NCI-H146 treated with DMSO at 0.1 percent for 48 hours (cell line): ENCODE results near the gene PDGFRB.

ENCODE experiments used
- DNase-seq: peaks from one replicate; lab custom pipeline; 2025; ENCODE audit not compliant: unreplicated experiment; lab: John Stamatoyannopoulos, UW

The PDGFRB gene

DNA sequence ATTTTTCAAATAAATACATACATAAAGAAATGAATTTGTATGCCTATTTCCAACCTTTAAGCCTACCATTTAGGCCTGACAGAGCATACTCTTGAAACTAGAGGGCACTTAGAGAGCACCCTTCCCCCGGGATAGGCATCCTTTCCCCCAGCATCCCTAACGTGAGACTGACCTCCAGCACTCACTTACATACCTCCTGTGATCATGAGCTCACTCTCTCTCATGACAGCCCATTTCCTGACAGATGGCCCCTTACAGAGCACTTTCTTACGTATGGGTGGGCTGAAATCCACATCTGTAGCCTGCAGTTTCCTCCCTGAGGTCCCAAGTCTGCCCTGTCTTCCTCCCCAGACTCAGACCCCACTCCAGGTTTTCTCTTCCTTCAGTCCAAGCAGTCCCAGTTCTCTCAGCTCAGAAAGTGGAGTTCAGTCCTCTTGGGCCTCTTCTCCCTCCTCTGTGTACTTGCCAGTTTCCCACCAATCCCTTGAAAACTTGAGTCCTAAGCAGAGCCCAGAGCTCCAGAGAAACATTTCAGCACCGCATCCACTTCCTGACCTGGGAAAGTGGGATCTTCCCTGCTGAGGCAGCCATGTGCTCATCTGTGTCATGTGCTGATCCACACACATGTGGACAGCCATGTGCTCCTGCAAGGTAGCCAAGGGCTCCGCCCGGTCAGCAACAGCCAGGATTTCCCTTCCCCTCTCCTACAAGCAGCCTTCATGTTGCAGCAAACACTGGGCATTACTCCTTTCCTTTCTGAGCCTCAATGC lies 8.8 kb upstream of the PDGFRB start:
- no peak for DNase-seq

DNA sequence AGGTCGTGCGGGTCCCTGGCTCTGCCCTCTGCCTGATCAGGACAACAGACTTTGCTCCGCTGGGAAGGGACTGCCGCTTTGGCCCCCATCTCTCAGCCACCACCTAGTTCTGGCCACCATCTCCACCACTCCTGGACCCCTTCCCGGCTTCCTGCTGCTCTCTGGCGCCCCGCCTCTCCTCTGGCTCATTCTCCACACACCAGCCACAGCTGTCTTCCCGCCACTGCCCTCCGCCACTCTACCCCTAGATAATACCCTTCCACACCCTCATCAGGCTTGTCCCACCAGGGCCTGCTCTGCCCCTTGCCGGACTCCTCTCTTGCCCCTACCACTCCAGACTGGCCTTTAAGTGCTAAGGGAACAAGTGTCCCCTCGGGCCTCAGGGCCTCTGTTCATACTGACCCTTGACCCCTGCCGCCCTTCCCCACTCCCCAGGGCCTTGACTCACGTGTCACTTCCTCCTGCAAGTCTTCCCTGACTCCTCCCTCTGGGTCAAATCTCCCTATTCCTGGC lies 8.0 kb upstream of the PDGFRB start:
- no peak for DNase-seq

DNA sequence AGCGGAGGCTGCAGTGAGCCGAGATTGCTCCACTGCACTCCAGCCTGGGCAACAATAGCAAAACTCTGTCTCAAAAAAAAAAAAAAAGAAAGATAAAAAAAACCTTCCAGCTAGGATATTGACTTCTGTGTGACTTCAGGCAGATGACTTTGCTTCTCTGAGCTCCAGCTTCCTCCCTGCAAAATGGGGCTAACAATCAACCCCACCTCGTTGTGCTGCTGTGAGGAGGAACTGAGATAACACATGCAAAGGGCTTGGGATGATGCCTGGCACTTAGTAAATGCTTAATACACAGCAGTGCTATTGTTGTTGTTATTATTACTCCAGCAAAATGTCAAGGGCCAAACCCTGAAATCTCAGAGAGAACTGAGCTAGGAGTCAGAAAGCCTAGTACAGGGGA lies 7.4 kb upstream of the PDGFRB start:
- DNase-seq: no peak

- DNase-seq: no peak
Measured at GRCh38 chr5:150162142-150162513, 6.5 kb upstream of the PDGFRB start.

DNA sequence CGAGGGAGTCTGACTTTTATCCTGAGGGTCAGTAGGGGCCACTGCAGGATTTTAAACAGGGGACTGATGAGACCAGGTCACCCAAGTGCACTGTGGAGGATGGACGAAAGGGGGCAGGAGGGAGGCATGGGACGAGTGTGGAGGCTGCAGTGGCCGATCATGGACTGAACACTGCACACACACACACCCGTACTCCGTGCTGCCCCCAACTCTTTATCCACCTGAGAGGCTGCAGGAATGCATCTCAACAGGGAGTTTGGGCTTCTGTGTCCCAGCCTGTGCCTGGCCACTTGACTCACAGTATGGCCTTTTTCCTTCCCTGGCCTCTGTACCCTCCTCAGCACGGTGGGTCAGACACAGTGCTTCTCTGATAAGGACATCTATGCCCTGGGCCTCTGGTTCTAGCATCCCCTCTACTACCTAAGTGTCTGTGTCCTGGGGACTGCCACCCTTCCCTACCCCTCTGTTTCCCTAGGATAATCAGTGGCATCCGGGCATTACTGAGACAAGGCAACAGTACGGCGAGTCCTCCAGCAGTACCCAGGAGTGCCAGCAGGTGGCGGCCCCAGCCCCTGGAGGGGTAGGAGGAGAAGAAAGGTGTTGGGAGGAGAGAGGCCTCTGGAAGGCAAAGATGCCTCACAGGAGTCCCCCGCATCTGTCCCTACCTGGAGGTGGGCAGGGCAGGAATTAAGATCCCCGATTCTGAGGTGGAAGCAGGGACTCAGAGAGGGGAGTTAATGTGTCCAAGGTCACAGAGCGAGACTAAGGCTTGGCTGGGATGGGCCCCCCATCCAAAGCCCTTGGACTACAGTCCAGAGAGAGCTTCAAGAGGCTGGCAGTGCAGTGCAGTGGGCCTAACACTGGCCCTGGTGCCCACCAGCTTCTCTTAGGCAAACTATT lies 5.8 kb upstream of the PDGFRB start:
- peak; percentile 13 for DNase-seq

DNA sequence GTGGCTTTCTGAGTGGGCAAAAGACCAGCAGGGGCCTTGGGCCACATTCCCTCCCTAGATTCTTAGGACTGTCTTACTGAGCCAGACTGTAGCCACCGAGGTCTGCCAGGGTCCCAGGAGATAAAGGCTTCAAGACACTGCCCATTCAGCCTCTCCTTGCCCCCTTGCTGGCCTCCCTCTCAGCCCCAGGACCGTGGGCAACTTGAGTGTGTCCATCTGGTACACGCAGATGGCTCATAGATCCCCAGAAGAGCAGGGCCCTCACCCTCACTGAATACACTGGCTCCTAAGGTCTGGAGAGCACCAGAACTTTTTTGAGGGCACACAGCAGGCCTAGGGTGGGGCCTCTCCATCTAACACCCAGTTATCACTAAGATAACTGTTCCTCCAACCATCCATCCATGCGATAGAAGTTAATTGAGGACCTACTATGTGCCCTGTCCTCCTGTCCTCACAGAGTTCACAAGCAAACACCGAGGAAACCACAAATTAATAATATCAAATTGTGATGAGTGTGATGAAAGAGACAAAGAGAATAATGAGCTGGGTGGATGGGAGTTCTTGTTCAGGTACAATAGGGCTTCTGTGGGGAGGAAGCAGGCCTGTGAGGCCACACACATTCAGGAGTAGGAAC lies 4.9 kb upstream of the PDGFRB start:
- no peak for DNase-seq

DNA sequence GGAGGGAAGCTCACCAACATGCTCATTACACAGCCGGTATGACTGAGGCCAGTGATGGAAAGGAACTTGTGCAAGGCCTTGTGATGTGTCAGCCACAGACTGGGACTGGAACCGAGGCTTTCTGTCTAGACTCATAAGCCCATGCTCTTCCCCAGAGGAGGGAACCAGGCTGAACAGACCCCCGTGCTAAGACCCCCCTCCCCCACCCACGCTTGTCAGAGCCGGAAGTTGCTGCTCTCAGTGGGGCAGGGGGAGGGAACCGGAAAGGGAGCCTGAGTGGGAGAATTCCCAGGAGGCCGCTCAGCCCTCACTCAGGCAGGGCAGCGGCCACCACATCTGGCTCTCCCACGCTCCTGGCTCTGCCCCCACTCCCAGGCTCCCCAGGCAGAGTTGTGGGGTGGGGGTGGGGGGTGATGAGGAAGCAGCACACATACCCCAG lies 4.1 kb upstream of the PDGFRB start:
- DNase-seq: no peak

DNA sequence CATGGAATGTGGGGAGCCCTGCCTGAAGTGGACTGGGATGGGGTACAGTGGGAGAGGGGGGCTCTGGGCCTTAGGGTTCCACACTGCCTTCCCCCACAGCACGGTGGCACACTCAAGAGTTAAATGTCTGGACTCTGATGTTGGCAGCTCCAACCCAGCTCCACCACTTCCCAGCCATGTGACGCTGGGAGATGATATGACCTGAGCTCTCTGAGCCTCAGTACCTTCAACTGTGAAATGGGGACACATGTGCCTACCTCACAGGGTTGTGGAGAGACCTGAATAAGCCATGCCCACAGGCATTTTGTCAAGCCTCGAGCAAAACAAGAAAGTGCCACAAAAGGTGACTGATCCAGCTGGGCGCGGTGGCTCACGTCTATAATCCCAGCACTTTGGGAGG lies 3.4 kb upstream of the PDGFRB start:
- no peak for DNase-seq

DNA sequence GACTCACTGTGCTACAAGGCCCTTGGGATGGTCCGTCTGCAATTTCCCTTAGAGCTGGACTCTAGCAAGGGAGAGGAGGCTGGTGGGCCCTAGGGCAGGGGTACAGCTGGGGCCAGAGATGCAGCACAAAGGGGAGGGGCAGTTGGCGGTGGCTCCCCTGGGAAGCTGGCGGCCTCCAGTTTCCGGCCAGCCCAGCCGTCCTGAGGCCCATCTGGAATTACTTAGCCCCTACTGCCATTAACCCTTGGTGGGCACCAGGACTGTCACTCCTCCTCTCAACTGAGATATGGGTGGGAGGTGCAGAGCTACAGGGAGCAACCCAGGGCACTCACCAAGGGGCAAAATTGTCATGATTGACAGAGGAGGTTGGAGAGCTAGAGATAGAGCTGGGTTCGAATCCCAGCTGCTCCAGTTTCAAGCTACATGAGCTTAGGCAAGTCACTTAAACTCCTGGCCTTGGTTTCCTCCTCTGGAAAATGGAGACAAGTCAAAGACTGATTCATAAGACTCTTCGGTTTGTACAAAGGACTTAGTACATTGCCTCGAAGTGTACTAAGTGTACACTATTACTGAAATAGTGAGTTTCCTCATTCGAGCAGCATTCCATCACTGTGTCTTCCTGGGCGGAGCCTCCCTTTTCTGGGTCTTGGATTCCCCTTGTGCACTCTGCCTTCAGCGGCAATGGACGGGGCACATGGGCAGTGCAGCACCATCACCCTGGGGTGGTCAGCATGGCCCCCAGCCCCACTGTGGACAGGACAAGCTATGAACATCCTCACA lies 2.7 kb upstream of the PDGFRB start:
- DNase-seq: no peak

DNA sequence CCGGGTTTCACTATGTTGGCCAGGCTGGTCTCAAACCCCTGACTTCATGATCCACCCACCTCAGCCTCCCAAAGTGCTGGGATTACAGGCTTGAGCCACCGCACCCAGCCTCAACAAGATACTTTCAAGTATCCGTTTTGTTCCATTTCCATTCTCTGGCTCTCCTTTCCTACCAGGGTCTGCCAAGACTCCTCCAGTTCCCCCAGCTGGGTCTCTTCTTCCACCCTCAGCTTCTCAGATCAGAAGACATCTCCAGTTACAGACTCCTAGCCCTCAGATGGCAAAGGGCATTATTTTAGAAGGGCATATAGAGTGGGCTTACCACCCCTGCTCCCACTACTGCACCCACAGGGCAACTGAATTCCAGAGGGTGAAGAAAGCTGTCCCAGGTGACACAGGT lies 1.5 kb upstream of the PDGFRB start:
- DNase-seq: no peak

GRCh38 chr5:150156540-150156939 lies 895 bp upstream of the PDGFRB start:
- no peak for DNase-seq

DNA sequence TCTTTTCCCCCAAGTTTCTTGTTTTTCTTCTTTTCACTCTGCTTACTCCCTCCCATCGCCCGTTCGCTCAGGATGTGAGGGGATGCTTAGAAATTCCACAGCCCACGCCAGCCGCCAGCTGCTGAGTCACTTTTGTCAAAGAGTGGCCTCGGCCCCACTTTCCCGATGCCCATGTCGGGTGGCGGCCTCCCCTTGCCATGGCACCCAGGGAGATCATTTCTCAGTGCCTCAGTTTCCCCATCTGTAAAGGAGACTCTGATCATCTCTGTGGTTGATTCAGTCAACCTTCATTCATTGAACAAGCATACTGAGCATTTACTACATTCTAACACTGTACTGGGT lies 353 bp upstream of the PDGFRB start:
- no peak for DNase-seq

GRCh38 chr5:150154618-150155128 lies 972 bp downstream of the PDGFRB start:
- DNase-seq: no peak

DNA sequence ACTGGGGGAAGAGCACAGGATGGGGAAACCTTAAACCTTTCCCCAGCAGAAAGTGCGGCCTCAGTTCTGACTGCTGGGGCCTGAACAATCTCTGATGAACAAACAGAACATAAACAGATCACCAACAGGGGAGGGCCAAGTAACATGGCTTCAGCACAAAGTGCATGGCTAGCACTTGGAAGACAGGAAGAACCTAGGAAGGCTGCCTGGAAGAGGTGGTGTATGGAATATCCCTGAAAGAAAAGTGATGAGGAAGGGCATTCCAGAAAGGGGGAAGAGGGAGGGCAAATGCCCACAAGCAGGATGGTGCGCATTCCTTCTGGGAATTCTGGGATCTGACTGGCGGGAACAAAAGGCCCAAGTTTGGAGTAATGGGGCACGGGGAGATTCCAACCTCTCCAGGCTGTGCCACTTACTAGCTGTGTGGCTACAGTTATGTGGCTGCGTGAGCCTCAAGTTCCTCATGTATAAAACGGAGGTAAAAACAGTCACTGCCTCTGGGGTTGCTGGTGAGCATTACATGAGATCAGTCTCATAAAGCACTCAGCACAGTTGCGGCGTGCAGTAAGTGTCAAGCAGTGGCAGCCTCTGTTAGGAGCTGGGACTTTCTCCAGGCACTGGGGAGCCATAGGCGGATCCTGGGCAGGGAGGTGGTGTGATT lies 1.6 kb downstream of the PDGFRB start:
- DNase-seq: no peak

DNA sequence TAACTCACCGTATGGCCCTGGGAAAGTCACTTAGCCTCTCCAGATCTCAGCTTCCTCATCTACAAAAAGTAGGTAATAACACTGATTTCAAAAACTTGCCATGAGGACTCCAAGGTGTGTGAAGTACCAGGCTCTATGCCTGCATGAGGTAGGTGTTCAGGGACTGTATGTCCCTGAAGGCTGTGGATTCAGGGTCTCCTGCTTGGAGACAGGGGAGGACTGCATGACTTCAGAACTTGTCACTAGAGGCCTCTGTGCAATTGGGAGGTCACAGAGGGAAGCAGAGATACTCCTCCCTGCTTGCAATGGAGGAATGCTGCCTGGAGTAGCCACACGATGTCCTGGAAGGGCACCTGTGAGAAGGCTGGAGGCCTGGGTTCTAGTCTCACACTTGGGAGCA lies 2.2 kb downstream of the PDGFRB start:
- no peak for DNase-seq

DNA sequence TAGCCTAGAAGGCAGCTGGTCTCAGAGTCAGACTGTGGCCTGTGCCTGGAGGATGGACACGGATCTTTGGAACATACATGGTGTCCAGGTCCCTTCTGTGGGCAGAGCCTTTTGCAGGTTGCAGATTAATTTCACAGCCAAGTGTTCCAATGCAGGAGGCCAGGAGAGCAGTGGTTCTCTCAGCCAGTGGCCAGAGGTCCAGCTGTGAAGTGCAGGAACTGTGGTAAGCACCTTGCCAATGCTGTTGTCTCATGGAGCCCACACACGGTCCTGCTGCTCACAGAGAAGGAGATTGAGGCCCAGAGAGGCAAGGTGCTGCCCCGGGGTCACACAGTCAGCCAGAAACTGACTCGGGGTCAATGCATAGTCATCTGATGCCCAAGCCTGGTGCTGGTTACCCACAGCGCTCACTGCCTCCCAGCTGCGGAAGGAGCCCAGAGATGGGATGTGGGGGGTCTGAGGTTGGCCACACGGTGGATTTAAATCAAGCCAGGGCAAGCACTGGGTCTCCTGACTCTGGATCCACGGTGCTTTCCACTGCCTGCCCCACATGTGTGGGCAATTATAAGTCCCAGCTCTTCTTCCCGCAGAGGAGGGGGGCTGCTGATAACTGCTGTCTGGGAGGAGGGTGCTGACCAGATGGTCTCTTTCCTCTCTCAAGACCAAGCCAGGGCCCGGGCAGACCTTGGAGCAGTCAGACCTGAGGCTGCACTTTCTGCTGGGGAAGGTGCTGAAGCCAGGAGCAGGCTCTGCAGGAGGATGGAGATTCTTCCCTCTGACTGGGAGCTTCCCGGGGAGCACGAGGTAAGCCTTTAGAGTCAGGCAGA lies 2.8 kb downstream of the PDGFRB start:
- no peak for DNase-seq

- DNase-seq: no peak
Measured at GRCh38 chr5:150149618-150150017, 6.0 kb downstream of the PDGFRB start.

DNA sequence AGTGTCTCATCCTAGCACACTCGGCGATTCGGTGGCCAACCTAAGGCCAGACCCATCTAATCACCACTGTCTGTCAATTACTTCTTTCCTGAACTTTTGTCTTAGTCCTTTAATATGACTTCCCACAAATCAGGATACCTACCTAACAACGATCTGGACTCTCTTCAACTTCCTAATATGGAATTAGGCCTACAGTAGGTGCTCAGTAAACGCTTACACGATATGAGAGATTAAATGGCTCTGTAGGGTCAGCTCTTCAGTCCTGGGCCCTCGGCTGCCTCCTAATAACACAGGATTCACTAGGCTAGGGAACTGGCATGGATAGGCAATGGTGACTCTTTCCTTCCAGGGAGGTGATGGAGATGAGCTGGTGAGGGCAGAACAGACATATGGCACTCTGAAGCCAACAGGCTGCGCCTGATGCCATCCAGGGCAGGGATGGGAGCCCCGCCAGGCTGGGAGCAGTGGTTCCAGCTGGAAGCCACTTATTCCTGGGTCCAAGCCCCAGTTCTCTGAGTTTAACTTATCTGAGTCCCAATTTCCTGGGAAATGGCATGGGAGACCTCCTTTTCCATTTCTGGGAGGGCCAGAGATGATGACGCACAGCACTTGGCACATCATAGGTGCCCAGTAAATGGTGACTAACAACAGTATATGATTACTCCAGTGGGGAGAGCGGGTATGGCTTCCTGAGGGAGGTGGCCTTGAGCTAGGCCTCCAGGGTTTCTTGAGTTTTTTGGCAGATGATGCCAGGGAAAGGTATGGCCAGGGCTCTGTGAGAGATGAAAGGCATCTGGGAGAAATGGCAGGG lies 7.3 kb downstream of the PDGFRB start:
- DNase-seq: no peak

GRCh38 chr5:150147670-150148069 lies 8.0 kb downstream of the PDGFRB start:
- DNase-seq: no peak
